DLD1 (cell line): Measurements from ENCODE around the gene GALNT1.
"Not testable (repeated sequence)": the region's sequence is repeated elsewhere in the genome, so short reads cannot be mapped to it uniquely, and the experiment has no call there.

Experiments used
- in situ Hi-C: cut with HindIII; loops from 2 replicates; pipeline ENCODE4 v1.10.0; 2017; ENCODE audit warnings: low sequenced_read_pairs

Gene GALNT1

GRCh38 chr18:35581546-35581897 lies at the start of gene GALNT1:
Gene GALNT1 (plus strand): TSS chr18:35581740. CDS start chr18:35654663, 72,923 bp downstream.
- in situ Hi-C loops, result no loop called here

GRCh38 chr18:35533916-35534405 lies 47.6 kb upstream of the GALNT1 start:
- in situ Hi-C loops, result no loop called here

- in situ Hi-C loops, result no loop called here
These were observed 46.2 kb upstream of the GALNT1 start for GRCh38 chr18:35535297-35535696.

- in situ Hi-C loops, result no loop called here
These were observed 39.2 kb upstream of the GALNT1 start for GRCh38 chr18:35542356-35542755.

- in situ Hi-C loops, result no loop called here
These were observed 34.4 kb upstream of the GALNT1 start for GRCh38 chr18:35547008-35547605.

GRCh38 chr18:35549564-35549963 lies 32.0 kb upstream of the GALNT1 start:
- in situ Hi-C loops, result no loop called here

- in situ Hi-C loops, result no loop called here
These were observed 28.2 kb upstream of the GALNT1 start for GRCh38 chr18:35553300-35553699.

GRCh38 chr18:35555538-35555937 lies 26.0 kb upstream of the GALNT1 start:
- in situ Hi-C loops, result not testable (repeated sequence)

GRCh38 chr18:35559867-35560266 lies 21.7 kb upstream of the GALNT1 start:
- in situ Hi-C loops, result no loop called here

- in situ Hi-C loops, result no loop called here
These were observed 16.6 kb upstream of the GALNT1 start for GRCh38 chr18:35564795-35565453.

- in situ Hi-C loops, result no loop called here
These were observed 15.5 kb upstream of the GALNT1 start for GRCh38 chr18:35566019-35566418.

GRCh38 chr18:35570182-35570581 lies 11.4 kb upstream of the GALNT1 start:
- in situ Hi-C loops, result no loop called here

- in situ Hi-C loops, result no loop called here
These were observed 10.4 kb upstream of the GALNT1 start for GRCh38 chr18:35571138-35571537.

- in situ Hi-C loops, result no loop called here
These were observed 8.9 kb upstream of the GALNT1 start for GRCh38 chr18:35572644-35573043.

GRCh38 chr18:35573531-35573930 lies 8.0 kb upstream of the GALNT1 start:
- in situ Hi-C loops, result no loop called here

- in situ Hi-C loops, result not testable (repeated sequence)
These were observed 5.2 kb upstream of the GALNT1 start for GRCh38 chr18:35576240-35576845.

GRCh38 chr18:35577045-35577848 lies 4.3 kb upstream of the GALNT1 start:
- in situ Hi-C loops, result no loop called here

GRCh38 chr18:35578481-35578880 lies 3.1 kb upstream of the GALNT1 start:
- in situ Hi-C loops, result no loop called here

- in situ Hi-C loops, result no loop called here
These were observed 2.6 kb upstream of the GALNT1 start for GRCh38 chr18:35578936-35579335.

GRCh38 chr18:35580701-35581539 lies 620 bp upstream of the GALNT1 start:
- in situ Hi-C loops, result no loop called here
